BE2C (cell line): ENCODE results near the gene ATP6V0D1.

Experiments
- DNase-seq: peaks from one replicate; pipeline ENCODE4 v3.0.0-alpha.2; 2020
- H3K27me3 ChIP-seq: fragments of 250-450 bp; sonication (Bioruptor Pico); 2 replicates; pipeline ENCODE4 v1.5.1; 2020; ENCODE audit warnings: mild to moderate bottlenecking
- H3K36me3 ChIP-seq: fragments of 250-450 bp; sonication (Bioruptor Pico); 2 replicates; pipeline ENCODE4 v1.5.1; 2020; ENCODE audit warnings: mild to moderate bottlenecking
- H3K4me1 ChIP-seq: fragments of 250-450 bp; sonication (Bioruptor Pico); 2 replicates; pipeline ENCODE4 v1.5.1; 2020
- H3K4me3 ChIP-seq: 2 replicates; pipeline ENCODE4 v1.5.1; 2011; ENCODE audit warnings: low read depth, low read length
- H3K9me3 ChIP-seq: fragments of 250-450 bp; sonication (Bioruptor Pico); 2 replicates; pipeline ENCODE4 v1.5.1; 2020
- TF ChIP-seq, protein P1 (sequence below): IDR thresholded peaks from 2 replicates; pipeline ENCODE4 v1.5.1; 2012; ENCODE audit warnings: mild to moderate bottlenecking, low read depth, low read length

The ATP6V0D1 gene

DNA sequence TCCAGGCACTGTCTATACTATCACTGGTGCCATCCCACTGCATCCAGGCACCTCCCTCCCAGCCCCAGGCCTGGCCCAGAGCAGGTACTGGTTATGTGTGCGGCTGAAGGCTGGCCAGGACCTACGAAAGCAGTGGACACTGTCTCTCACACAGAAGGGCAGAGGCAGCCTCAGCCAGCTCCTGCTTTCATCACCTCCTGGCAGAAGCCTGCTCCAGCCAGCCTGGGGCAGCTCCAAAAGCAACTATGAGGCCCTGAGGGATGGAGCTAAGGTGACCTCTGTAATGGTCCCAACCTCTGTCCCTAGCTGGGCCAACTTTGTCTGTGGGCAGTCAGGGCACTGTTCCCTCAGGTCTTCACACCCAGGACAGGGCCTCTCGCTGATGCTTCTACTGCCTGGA is 31.2 kb downstream of the ATP6V0D1 start:
- Histone ChIP-seq H3K27me3 (no peaks in the 10 kb centered on the region), H3K9me3 (no peaks in the 10 kb centered on the region), H3K4me1 (no peaks in the 10 kb centered on the region), H3K4me3 (no peak overlapping the region), H3K36me3 (peaks cover 14% of the 10 kb centered on the region; the same call in 1 of the 2 replicates)
- no peak for DNase-seq
- TF ChIP-seq, protein P1, sequence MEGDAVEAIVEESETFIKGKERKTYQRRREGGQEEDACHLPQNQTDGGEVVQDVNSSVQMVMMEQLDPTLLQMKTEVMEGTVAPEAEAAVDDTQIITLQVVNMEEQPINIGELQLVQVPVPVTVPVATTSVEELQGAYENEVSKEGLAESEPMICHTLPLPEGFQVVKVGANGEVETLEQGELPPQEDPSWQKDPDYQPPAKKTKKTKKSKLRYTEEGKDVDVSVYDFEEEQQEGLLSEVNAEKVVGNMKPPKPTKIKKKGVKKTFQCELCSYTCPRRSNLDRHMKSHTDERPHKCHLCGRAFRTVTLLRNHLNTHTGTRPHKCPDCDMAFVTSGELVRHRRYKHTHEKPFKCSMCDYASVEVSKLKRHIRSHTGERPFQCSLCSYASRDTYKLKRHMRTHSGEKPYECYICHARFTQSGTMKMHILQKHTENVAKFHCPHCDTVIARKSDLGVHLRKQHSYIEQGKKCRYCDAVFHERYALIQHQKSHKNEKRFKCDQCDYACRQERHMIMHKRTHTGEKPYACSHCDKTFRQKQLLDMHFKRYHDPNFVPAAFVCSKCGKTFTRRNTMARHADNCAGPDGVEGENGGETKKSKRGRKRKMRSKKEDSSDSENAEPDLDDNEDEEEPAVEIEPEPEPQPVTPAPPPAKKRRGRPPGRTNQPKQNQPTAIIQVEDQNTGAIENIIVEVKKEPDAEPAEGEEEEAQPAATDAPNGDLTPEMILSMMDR: no peak

DNA sequence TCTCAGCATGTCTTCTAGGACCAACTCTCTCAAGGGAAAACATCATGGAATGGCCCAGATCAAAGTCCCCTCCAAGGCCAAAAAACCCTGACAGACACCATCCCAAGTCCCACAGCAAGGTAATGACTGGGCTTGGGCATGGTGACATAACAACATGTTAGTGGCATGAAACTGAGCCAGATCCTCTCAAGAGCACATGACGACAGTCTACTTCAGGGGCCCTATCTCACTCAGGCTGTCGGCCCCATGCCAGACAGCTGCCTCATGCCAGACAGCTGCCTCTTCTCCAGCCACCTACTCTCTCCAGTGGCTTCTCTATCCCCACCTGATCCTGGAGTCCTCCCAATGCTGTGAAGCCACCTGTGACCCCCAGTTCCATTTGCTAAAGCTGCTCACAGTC is 31.6 kb downstream of the ATP6V0D1 start:
- DNase-seq: peak; percentile 43
- H3K9me3 ChIP-seq: no peaks in the 10 kb centered on the region
- H3K36me3 ChIP-seq: peaks cover 14% of the 10 kb centered on the region; the same call in 1 of the 2 replicates
- no peaks in the 10 kb centered on the region for H3K4me1 ChIP-seq
- TF ChIP-seq, protein P1: no peak
- H3K27me3 ChIP-seq: no peaks in the 10 kb centered on the region
- no peak overlapping the region for H3K4me3 ChIP-seq

DNA sequence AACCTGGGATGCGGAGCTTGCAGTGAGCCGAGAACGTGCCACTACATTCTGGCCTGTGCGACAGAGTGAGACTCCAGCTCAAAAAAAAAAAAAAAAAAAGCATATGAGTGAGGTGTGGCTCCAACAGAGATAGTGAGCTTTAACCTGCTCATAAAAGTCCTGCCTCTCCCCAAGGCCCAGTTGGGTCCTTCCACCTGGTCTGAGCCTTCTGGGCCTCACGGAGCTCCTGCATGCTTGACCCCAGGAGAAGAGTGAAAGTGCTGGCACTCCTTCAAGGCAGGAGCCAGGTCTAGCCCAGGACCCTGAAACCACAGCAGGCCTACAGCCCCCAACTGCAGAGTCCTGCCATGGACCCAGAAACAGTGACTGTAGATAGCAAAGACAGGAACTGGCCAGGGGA is 32.4 kb downstream of the ATP6V0D1 start:
- TF ChIP-seq, protein P1: no peak

DNA sequence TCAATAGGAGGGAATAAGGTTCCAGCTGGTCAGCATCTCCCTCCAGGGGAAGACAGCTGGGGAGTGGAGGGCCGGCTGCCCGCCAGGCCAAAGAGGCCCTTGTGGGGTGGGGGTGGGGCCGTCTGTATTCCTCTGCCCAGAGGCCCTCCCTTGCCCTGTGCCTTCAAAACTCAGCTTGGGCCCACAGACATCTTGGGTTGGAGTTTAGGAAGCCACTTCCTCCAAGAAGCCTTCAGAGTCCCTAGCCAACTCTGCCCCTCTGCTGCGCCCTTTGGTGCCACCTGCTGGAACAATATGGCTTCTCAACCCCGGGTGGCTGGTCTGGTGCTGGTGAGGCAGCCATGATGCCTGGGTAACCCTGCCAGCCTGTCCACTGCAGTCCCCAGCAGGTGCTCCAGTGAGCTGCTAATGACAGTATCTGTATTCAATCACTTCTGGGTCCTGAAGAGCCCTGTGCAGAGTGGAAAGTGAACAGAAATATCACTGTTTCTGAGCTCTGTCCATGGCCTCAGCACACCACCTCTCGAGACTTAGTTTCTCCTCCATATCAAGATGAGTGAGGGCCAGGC is 33.4 kb downstream of the ATP6V0D1 start:
- Histone ChIP-seq H3K4me1 (peaks cover 10% of the 10 kb centered on the region), H3K9me3 (no peaks in the 10 kb centered on the region), H3K36me3 (peaks cover 8% of the 10 kb centered on the region; the same call in 1 of the 2 replicates), H3K4me3 (no peak overlapping the region), H3K27me3 (no peaks in the 10 kb centered on the region)
- TF ChIP-seq, protein P1: peak; percentile 69
- peak; percentile 60 for DNase-seq

More for the DNA sequence above, 32.4 kb downstream of the ATP6V0D1 start:
- Histone ChIP-seq H3K9me3 (no peaks in the 10 kb centered on the region), H3K36me3 (peaks cover 14% of the 10 kb centered on the region; the same call in 1 of the 2 replicates), H3K4me3 (no peak overlapping the region), H3K27me3 (no peaks in the 10 kb centered on the region), H3K4me1 (peaks cover 2% of the 10 kb centered on the region; the same call in 1 of the 2 replicates)
- no peak for DNase-seq

DNA sequence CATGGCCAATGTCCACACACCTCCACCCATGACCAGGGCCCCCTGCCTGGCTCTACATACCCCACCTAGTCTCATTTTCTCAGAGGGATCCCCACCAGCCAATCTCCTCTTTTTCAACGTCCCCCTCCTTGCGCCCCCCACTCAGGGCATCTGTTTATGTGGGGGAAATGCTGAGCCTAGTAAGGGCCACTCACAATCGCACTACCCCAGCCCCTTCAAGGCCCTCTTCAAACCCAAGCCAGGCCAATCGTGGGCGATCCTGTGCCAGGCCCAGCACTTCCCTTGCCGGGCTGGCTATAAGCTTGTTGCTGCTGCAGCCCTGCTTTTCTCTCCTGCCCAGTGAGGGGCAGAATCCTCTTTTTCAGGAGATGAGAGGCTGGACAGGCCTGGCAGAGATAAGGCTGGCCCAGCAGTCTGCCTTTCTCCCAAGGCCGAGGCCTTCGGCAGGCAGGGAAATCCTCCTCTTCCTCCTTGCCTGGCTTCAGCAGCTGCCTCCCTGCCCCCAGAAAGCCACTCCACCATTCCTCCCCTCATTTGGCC is 33.9 kb downstream of the ATP6V0D1 start:
- TF ChIP-seq, protein P1: no peak
- Histone ChIP-seq H3K27me3 (no peaks in the 10 kb centered on the region), H3K36me3 (peaks cover 8% of the 10 kb centered on the region; the same call in 1 of the 2 replicates), H3K4me3 (no peak overlapping the region), H3K4me1 (peaks cover 12% of the 10 kb centered on the region), H3K9me3 (no peaks in the 10 kb centered on the region)
- DNase-seq: no peak
